Amygdala (tissue), 56 donors: ENCODE measurements around the gene CYP27A1.
"Not testable (repeated sequence)": the region's sequence is repeated elsewhere in the genome, so short reads cannot be mapped to it uniquely, and the experiment has no call there.

Experiments
- DNase-seq, 56 donors: peaks; one replicate each; lab custom pipeline; 2025; lab: John Stamatoyannopoulos, UW

Gene CYP27A1

GRCh38 chr2:218829868-218830451 is 48.0 kb downstream of the CYP27A1 start:
- DNase-seq = no peak

- DNase-seq = no peak
Observed at GRCh38 chr2:218830526-218831306, 48.8 kb downstream of the CYP27A1 start.

GRCh38 chr2:218831378-218831990 is 49.5 kb downstream of the CYP27A1 start, which contains the start of gene PRKAG3:
PRKAG3 (minus strand) TSS chr2:218831803.
- no peak for DNase-seq

GRCh38 chr2:218832081-218832480 is 50.1 kb downstream of the CYP27A1 start:
- no peak for DNase-seq

GRCh38 chr2:218832520-218832919 is 50.6 kb downstream of the CYP27A1 start:
- no peak for DNase-seq

GRCh38 chr2:218833023-218833609 is 51.2 kb downstream of the CYP27A1 start:
- DNase-seq = no peak

GRCh38 chr2:218834685-218835084 is 52.7 kb downstream of the CYP27A1 start:
- DNase-seq = no peak

GRCh38 chr2:218837495-218837894 is 55.5 kb downstream of the CYP27A1 start:
- DNase-seq = no peak

GRCh38 chr2:218839430-218839829 is 57.5 kb downstream of the CYP27A1 start:
- DNase-seq = no peak

- DNase-seq = no peak
Observed at GRCh38 chr2:218839888-218840287, 57.9 kb downstream of the CYP27A1 start.

- DNase-seq = not testable (repeated sequence)
Observed at GRCh38 chr2:218844334-218844733, 62.4 kb downstream of the CYP27A1 start.

- DNase-seq = not testable (repeated sequence)
Observed at GRCh38 chr2:218846963-218847362, 65.0 kb downstream of the CYP27A1 start.

GRCh38 chr2:218849721-218850120 is 67.8 kb downstream of the CYP27A1 start:
- no peak for DNase-seq

- DNase-seq = no peak
Observed at GRCh38 chr2:218850796-218851195, 68.8 kb downstream of the CYP27A1 start.

GRCh38 chr2:218851286-218851685 is 69.3 kb downstream of the CYP27A1 start:
- no peak for DNase-seq

GRCh38 chr2:218852911-218853667 is 71.1 kb downstream of the CYP27A1 start:
- DNase-seq = peak in 28 of 56 donors; percentile 5 to 76 (median 21)

GRCh38 chr2:218853766-218854165 is 71.8 kb downstream of the CYP27A1 start:
- no peak for DNase-seq

- no peak for DNase-seq
Observed at GRCh38 chr2:218854860-218855259, 72.9 kb downstream of the CYP27A1 start.

- DNase-seq = no peak
Observed at GRCh38 chr2:218855305-218856166, 73.6 kb downstream of the CYP27A1 start.
